CD4-positive, alpha-beta T cell (primary cell): ENCODE measurements around the gene ERMAP. TPM values are rescaled to one million over a fixed set of nuclear protein-coding genes. Genes with fewer than 3 reads are reported as not detected.

ENCODE experiments used
- ATAC-seq: fragments of 200-7000 bp; cut with Tn5 transposase; one replicate; pipeline ENCODE4 v1.10.0; 2022; ENCODE audit warnings: mild to moderate bottlenecking; ENCODE audit not compliant: poor library complexity
- CTCF ChIA-PET: fragments of 350-600 bp; sonication (Branson Sonifier 250); formaldehyde crosslinking; loops from one replicate; lab custom pipeline; 2021; ENCODE audit warnings: antibody characterized with exemption, inconsistent platforms; lab: Charles Lee
- POLR2A ChIA-PET: fragments of 350-600 bp; sonication (Branson Sonifier 250); formaldehyde crosslinking; loops from one replicate; lab custom pipeline; 2021; ENCODE audit warnings: antibody characterized with exemption, inconsistent platforms; lab: Charles Lee
- DNase-seq, 14 experiments: peaks; one replicate each; pipeline ENCODE4 v3.0.0-alpha.2; 2013 to 2020; ENCODE audit warnings: mixed read lengths in 2 of 14
- H3K27ac ChIP-seq, 2 donors: one replicate each; pipeline versions ENCODE4 v1.5.1 to v1.7.0; 2013; ENCODE audit warnings: low read length in 2 of 2, low read depth in 1 of 2, mild to moderate bottlenecking in 1 of 2
- H3K27me3 ChIP-seq, 2 experiments: 1 replicate in 1 of 2; 2 replicates in 1 of 2; pipeline versions ENCODE4 v1.6.1 to v1.7.0; 2013; ENCODE audit warnings: low read length in 2 of 2, control low read depth in 1 of 2, mild to moderate bottlenecking in 1 of 2, moderate library complexity in 1 of 2; ENCODE audit not compliant: insufficient read depth in 2 of 2, control insufficient read depth in 1 of 2
- H3K36me3 ChIP-seq: one replicate; pipeline ENCODE4 v1.6.1; 2013; ENCODE audit warnings: low read length, control low read depth; ENCODE audit not compliant: insufficient read depth
- H3K4me1 ChIP-seq: one replicate; pipeline ENCODE4 v1.6.1; 2013; ENCODE audit warnings: low read length, control low read depth; ENCODE audit not compliant: insufficient read depth
- H3K4me3 ChIP-seq: one replicate; pipeline ENCODE4 v1.5.1; 2013; ENCODE audit warnings: mild to moderate bottlenecking, low read length, moderate library complexity
- H3K9me3 ChIP-seq, 2 experiments: 1 replicate in 1 of 2; 2 replicates in 1 of 2; pipeline versions ENCODE4 v1.6.1 to v1.7.0; 2013; ENCODE audit warnings: low read length in 2 of 2, mild to moderate bottlenecking in 2 of 2, control low read depth in 1 of 2, moderate library complexity in 1 of 2; ENCODE audit not compliant: control insufficient read depth in 1 of 2, insufficient read depth in 1 of 2
- H3K27ac Mint-ChIP-seq: one replicate; pipeline ENCODE4 v1.8.0; 2020; ENCODE audit warnings: mixed read lengths
- H3K27me3 Mint-ChIP-seq: one replicate; pipeline ENCODE4 v1.8.0; 2021; ENCODE audit warnings: mixed read lengths
- H3K36me3 Mint-ChIP-seq: one replicate; pipeline ENCODE4 v1.8.0; 2021; ENCODE audit warnings: low read depth, mixed read lengths
- H3K4me1 Mint-ChIP-seq: one replicate; pipeline ENCODE4 v1.8.0; 2021; ENCODE audit warnings: low read depth, mixed read lengths
- H3K4me3 Mint-ChIP-seq: one replicate; pipeline ENCODE4 v1.8.0; 2020; ENCODE audit warnings: mild to moderate bottlenecking, mixed read lengths
- H3K9me3 Mint-ChIP-seq: one replicate; pipeline ENCODE4 v1.8.0; 2020; ENCODE audit warnings: mixed read lengths
- CTCF ChIP-seq: fragments of 200-600 bp; IDR thresholded peaks from one replicate; pipeline ENCODE4 v1.8.0; 2022; ENCODE audit warnings: antibody characterized with exemption, mild to moderate bottlenecking
- intact Hi-C, 2 experiments: fragments of 100-400 bp; cut with DNase I in 1 of 2; cut with micrococcal nuclease in 1 of 2; formaldehyde crosslinking; loops; one replicate each; pipeline versions ENCODE4 v1.15.1 to v1.9.0; 2023 to 2025; cut with DNase I, micrococcal nuclease
- total RNA-seq, 174 experiments: library from RNA in 2 of 174; stranded (reverse) in 2 of 174; gene quantifications; one replicate each; pipeline ENCODE4 v1.2.3 and lab custom pipeline; 2021 to 2026

Gene ERMAP
- total RNA-seq, 2 experiments from 2014 or later: 4.4 to 5.0 TPM

- TF ChIP-seq CTCF: peak; percentile 47
- POLR2A ChIA-PET: interaction anchor here (0.7 to 2.4 kb wide), 9 partner anchors 8 to 1785 kb away, joined by 3 to 53 read pairs (median 3); partner anchors contain the start of genes C1orf50, ERMAP, P3H1 and PPIH
- ATAC-seq: peak; percentile 98
- peaks cover 0 to 5% of the 10 kb centered on the region in 2 experiments for H3K9me3 ChIP-seq
- H3K36me3 Mint-ChIP-seq: peaks cover 44% of the 10 kb centered on the region
- peaks cover 19% of the 10 kb centered on the region for H3K4me1 ChIP-seq
- CTCF ChIA-PET: interaction anchor here (1.0 to 2.6 kb wide), 8 partner anchors 18 to 85 kb away, joined by 4 to 20 read pairs (median 6); partner anchors contain the start of genes C1orf50, ERMAP, P3H1 and SVBP
- H3K4me3 ChIP-seq: peak within 1 kb of the TSS; percentile 96
- H3K4me3 Mint-ChIP-seq: peak within 1 kb of the TSS; percentile 94
- H3K27ac Mint-ChIP-seq: peak within 1 kb of the TSS; percentile 67
- peaks cover 15% of the 10 kb centered on the region for H3K36me3 ChIP-seq
- H3K9me3 Mint-ChIP-seq: peaks cover 2% of the 10 kb centered on the region
- peaks cover 38% of the 10 kb centered on the region for H3K4me1 Mint-ChIP-seq
- DNase-seq: peak; percentile 73 to 96 (median 82)
- H3K27ac ChIP-seq: peak within 1 kb of the TSS in 1 of 2 donors; percentile 56
- no peaks in the 10 kb centered on the region for H3K27me3 ChIP-seq
- no peaks in the 10 kb centered on the region for H3K27me3 Mint-ChIP-seq
- intact Hi-C loops: loop anchor here (1.0 to 10.0 kb wide), 8 partner anchors 29 to 508 kb away; partner anchors contain the start of genes C1orf50 (in 2 of the 2), ERMAP (in 2 of the 2), P3H1 (in 2 of the 2) and SVBP (in 2 of the 2)
These were observed 29.6 kb downstream of the ERMAP start, which contains the start of gene ZNF691 for GRCh38 chr1:42846257-42847110. Gene ZNF691 (plus strand): TSS chr1:42846613. CDS start chr1:42849659, 3,046 bp downstream.

GRCh38 chr1:42847111-42847595 lies 30.2 kb downstream of the ERMAP start:
- H3K4me1 ChIP-seq: peaks cover 19% of the 10 kb centered on the region
- H3K36me3 Mint-ChIP-seq: peaks cover 47% of the 10 kb centered on the region
- ChIA-PET CTCF (interaction anchor here (1.4 to 2.6 kb wide), 8 partner anchors 10 to 226 kb away, joined by 3 to 20 read pairs (median 5); partner anchors contain the start of genes C1orf50, ERMAP, P3H1 and SVBP), POLR2A (interaction anchor here (1.4 to 2.4 kb wide), 4 partner anchors 9 to 165 kb away, joined by 3 to 53 read pairs (median 12); partner anchors contain the start of genes C1orf50, ERMAP, P3H1 and SVBP)
- ATAC-seq (no peak), DNase-seq (peak in 2 of 14 experiments; percentile 3 to 13)
- peak overlapping the region; percentile 96 for H3K4me3 ChIP-seq
- intact Hi-C loops: loop anchor here (2.0 to 10.0 kb wide), 6 partner anchors 30 to 508 kb away; partner anchors contain the start of genes C1orf50 (in 2 of the 2), P3H1 (in 2 of the 2), CCDC30 (in 1 of the 2) and CDC20 (in 1 of the 2)
- peak overlapping the region; percentile 94 for H3K4me3 Mint-ChIP-seq
- no peak for TF ChIP-seq CTCF
- H3K9me3 Mint-ChIP-seq: peaks cover 2% of the 10 kb centered on the region
- H3K4me1 Mint-ChIP-seq: peaks cover 38% of the 10 kb centered on the region
- peaks cover 21% of the 10 kb centered on the region for H3K36me3 ChIP-seq
- H3K27ac ChIP-seq: peak overlapping the region in 1 of 2 donors; percentile 56
- H3K27me3 Mint-ChIP-seq: no peaks in the 10 kb centered on the region
- H3K27me3 ChIP-seq: no peaks in the 10 kb centered on the region
- peak overlapping the region; percentile 67 for H3K27ac Mint-ChIP-seq
- H3K9me3 ChIP-seq: peaks cover 0 to 7% of the 10 kb centered on the region in 2 experiments
